Psoas muscle (tissue), 8 donors: ENCODE data around the gene CRYBB1. TPM values are rescaled to one million over a fixed set of nuclear protein-coding genes. Genes with fewer than 3 reads are reported as not detected.

Experiments used
- ATAC-seq, 4 donors: fragments of 200-7000 bp; cut with Tn5 transposase; one replicate each; pipeline ENCODE4 v1.9.1; 2020; ENCODE audit warnings: moderate library complexity in 3 of 4, mild to moderate bottlenecking in 2 of 4
- DNase-seq, 2 donors: peaks; one replicate each; pipeline ENCODE4 v3.0.0-alpha.2; 2020
- H3K27ac ChIP-seq: fragments of 200-600 bp; one replicate; pipeline ENCODE4 v1.8.0; 2022
- H3K27me3 ChIP-seq, 3 donors: fragments of 200-600 bp in 1 of 3; one replicate each; pipeline versions ENCODE4 v1.6.1 to v1.8.0; 2013 to 2022; ENCODE audit warnings: low read length in 2 of 3, mild to moderate bottlenecking in 2 of 3, moderate library complexity in 1 of 3; ENCODE audit not compliant: insufficient read depth in 3 of 3
- H3K36me3 ChIP-seq, 2 donors: fragments of 200-600 bp in 1 of 2; one replicate each; pipeline versions ENCODE4 v1.6.1 to v1.8.0; 2013 to 2022; ENCODE audit warnings: low read depth in 1 of 2, mild to moderate bottlenecking in 1 of 2, moderate library complexity in 1 of 2; ENCODE audit not compliant: insufficient read depth in 1 of 2
- H3K4me1 ChIP-seq: fragments of 200-600 bp; one replicate; pipeline ENCODE4 v1.8.0; 2022
- H3K4me3 ChIP-seq: fragments of 200-600 bp; one replicate; pipeline ENCODE4 v1.8.0; 2022; ENCODE audit warnings: mild to moderate bottlenecking
- H3K9me3 ChIP-seq: fragments of 200-600 bp; one replicate; pipeline ENCODE4 v1.8.0; 2022
- WGBS, 3 donors: extraction: QIAGEN DNeasy Blood & Tissue Kit; methylation state at CpG; one replicate each; pipeline versions ENCODE4 v1.1.6 to v1.1.7; 2013; 5-methylcytosine and 5-hydroxymethylcytosine counted together
- intact Hi-C, 2 donors: fragments of 100-400 bp; cut with DNase I; formaldehyde crosslinking; loops; one replicate each; pipeline versions ENCODE4 v1.11.0 to v1.14.2; 2022
- polyA plus RNA-seq, 3 donors: library from polyadenylated mRNA; stranded (reverse); fragments of 200-250 nt; gene quantifications; one replicate each; pipeline ENCODE4 v1.2.3, GENCODE V29; 2013
- total RNA-seq, 4 donors: library from RNA; stranded (reverse); fragmentation: NEBNext Ultra II Directional in 2 of 4; extraction: Animal tissue kit (Norgen Biotek cat#: 25700) in 2 of 4; gene quantifications; one replicate each; pipeline versions ENCODE4 v1.2.1 to v1.2.4, GENCODE V29; 2021 to 2023
- TF ChIP-seq, protein P1 (sequence below): fragments of 200-600 bp; IDR thresholded peaks from one replicate; pipeline ENCODE4 v1.8.0; 2022; ENCODE audit warnings: antibody characterized with exemption
- donor health status: healthy with polysubstance abuse.
- donor health status: DM: no; HTN: no; CAD: no; lungs with moderate emphysema.
- donor health status: Bipolar disorder and iron deficiency.
- donor health status: healthy.
- donor health status: DM: yes; HTN: yes; CAD: no.
- donor health status: DM: no; HTN: no; CAD: no.
- donor health status: DM: no; HTN: no; CAD: no.
- donor health status: DM: yes; HTN: yes; CAD: no.

CRYBB1 gene
- total and polyA plus RNA-seq, 7 donors: 0.14 to 0.25 (median 0.22) TPM; not detected in 2

DNA sequence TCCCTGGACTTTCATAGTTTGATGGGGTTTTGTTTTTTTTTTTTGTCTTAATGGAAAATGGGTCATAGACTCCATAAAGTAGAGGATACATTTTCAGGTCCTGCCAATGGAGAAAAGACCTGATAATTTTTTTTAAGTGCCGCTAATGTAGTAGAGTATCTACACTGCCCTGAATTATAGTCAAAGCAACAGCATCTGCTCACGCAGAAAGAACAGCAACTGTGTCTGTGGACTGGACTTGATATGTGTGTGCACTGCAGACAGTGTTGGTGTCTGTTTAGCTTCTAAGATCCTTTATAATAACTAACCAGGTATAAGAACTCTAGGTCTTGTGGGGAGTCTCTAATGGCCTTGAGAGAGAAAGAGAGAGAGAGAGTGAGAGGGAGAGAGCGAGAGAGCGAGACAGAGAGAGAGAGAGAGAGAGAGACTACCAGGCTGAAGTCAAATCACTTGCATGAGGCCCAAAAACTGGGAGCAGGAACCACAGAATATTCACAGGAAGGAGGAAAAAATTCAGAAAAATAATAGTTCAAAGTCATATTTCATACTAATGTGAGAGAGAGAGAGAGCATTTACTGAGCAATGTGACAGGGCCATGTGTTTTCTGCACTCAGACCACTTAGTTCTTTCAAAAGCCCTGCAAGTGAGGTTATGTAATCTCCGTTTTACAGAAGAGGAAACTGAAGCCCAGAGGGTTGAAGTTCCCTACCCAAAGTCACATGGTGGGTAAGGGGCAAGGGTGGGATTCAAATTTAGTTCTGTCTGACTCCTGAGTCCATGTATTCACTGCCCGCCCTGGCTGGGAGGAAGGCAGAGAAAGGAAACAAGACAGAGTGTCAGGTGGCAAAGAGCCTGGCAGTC lies 30.9 kb upstream of the CRYBB1 start:
- intact Hi-C loops: no loop called here
- DNase-seq: no peak
- Histone ChIP-seq H3K9me3 (no peaks in the 10 kb centered on the region), H3K4me1 (peaks cover 4% of the 10 kb centered on the region), H3K27me3 (peaks cover 0 to 7% (median 1%) of the 10 kb centered on the region in 3 donors), H3K36me3 (no peaks in the 10 kb centered on the region), H3K27ac (no peak overlapping the region), H3K4me3 (no peak overlapping the region)
- ATAC-seq: no peak
- TF ChIP-seq, protein P1, sequence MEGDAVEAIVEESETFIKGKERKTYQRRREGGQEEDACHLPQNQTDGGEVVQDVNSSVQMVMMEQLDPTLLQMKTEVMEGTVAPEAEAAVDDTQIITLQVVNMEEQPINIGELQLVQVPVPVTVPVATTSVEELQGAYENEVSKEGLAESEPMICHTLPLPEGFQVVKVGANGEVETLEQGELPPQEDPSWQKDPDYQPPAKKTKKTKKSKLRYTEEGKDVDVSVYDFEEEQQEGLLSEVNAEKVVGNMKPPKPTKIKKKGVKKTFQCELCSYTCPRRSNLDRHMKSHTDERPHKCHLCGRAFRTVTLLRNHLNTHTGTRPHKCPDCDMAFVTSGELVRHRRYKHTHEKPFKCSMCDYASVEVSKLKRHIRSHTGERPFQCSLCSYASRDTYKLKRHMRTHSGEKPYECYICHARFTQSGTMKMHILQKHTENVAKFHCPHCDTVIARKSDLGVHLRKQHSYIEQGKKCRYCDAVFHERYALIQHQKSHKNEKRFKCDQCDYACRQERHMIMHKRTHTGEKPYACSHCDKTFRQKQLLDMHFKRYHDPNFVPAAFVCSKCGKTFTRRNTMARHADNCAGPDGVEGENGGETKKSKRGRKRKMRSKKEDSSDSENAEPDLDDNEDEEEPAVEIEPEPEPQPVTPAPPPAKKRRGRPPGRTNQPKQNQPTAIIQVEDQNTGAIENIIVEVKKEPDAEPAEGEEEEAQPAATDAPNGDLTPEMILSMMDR: no peak
- WGBS, 3 donors: 79 to 85% (median 81%) methylated on average over 6 of the region's 6 CpGs

DNA sequence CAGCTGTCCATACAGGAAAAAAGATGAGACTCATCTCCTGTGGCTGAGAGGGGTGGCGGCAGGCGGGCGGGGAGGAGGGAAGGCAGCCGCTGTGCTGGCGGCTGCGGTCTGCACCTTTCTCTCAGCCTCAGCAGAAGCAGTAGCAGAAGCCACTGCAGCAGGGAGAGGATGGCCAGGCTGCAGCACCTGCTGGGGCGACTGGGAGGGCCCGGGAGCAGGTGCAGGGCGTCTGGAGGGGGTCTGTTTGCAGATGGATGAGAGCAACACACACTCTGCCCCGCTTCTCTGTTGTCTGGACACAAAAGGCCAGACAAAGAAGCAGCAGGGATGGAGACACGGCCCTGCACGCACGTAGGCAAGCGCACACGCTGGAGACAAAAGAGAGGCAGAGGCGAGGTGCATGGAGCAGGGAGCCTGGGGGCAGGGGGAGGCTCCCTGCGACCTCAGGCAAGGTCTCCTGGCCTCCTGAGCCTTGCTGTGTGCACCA lies 30.2 kb upstream of the CRYBB1 start:
- no peaks in the 10 kb centered on the region for H3K36me3 ChIP-seq
- H3K4me3 ChIP-seq: no peak overlapping the region
- H3K27ac ChIP-seq: no peak overlapping the region
- TF ChIP-seq, protein P1: no peak
- ATAC-seq: no peak
- H3K27me3 ChIP-seq: peaks cover 0 to 4% (median 1%) of the 10 kb centered on the region in 3 donors
- H3K4me1 ChIP-seq: peaks cover 4% of the 10 kb centered on the region
- 24 to 36% (median 28%) methylated on average over 17 of the region's 17 CpGs for WGBS, 3 donors
- DNase-seq: no peak
- H3K9me3 ChIP-seq: no peaks in the 10 kb centered on the region
- intact Hi-C loops: no loop called here

DNA sequence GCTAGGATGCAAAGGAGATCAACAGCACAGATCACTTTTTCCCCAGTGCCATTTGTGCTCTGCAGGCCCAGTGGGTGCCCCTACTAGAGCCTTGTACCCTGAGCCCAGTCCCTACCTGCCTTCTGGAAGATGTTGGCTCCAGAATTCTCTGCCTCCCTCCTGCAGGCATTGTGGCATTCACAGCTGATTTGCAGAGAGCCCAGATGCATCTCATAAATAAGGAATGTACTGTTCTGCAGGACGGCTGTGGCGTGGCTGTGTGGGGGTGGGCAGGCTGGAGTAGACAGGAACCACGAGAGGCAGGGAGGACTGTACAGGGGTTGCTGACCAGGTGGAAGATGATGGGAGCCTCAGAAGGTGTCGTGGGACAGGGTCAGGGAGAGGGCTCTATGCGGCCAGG lies 28.3 kb upstream of the CRYBB1 start:
- H3K9me3 ChIP-seq: no peaks in the 10 kb centered on the region
- no peaks in the 10 kb centered on the region for H3K27me3 ChIP-seq
- no peak overlapping the region for H3K4me3 ChIP-seq
- H3K36me3 ChIP-seq: no peaks in the 10 kb centered on the region
- H3K27ac ChIP-seq: no peak overlapping the region
- intact Hi-C loops: no loop called here
- 52 to 57% (median 53%) methylated on average over 5 of the region's 5 CpGs for WGBS, 3 donors
- ATAC-seq (no peak), DNase-seq (no peak)
- TF ChIP-seq, protein P1: no peak
- H3K4me1 ChIP-seq: peaks cover 4% of the 10 kb centered on the region

DNA sequence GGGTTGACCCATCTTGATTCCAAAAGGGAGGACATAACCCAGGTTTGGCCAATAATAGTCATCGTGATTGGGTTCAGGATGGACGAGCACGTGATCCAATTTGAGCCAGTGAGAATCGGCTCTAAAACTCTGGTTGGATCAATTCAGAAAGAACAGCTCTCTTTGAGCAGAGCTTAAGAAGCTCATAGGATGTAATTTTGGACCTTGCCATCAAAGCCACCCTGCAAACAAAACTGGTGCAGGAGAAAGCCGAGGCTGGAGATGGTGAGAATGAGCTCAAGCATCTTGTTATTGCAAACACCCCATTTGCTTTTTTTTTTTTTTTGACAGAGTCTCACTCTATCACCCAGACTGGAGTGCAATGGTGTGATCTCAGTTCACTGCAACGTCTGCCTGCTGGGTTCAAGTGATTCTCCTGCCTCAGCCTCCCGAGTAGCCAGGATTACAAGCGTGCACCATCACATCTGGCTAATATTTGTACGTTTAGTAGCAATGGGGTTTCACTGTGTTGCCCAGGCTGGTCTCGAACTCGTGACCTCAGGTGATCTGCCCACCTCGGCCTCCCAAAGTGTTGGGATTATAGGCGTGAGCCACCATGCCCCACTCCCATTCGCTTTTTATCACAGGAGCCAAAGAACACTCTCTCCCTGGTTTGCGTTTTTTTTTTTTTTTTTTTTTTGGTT lies 25.7 kb upstream of the CRYBB1 start:
- DNase-seq: no peak
- no peaks in the 10 kb centered on the region for H3K36me3 ChIP-seq
- H3K9me3 ChIP-seq: no peaks in the 10 kb centered on the region
- intact Hi-C loops: no loop called here
- WGBS, 3 donors: 84 to 89% (median 85%) methylated on average over 15 of the region's 15 CpGs
- ATAC-seq: no peak
- no peaks in the 10 kb centered on the region for H3K27me3 ChIP-seq
- H3K4me3 ChIP-seq: no peak overlapping the region
- H3K27ac ChIP-seq: no peak overlapping the region
- peaks cover 4% of the 10 kb centered on the region for H3K4me1 ChIP-seq
- TF ChIP-seq, protein P1: no peak
